Measurements from ENCODE around the gene ARHGAP6.

The ARHGAP6 gene

GRCh38 chrX:11541510-11541909, 124.2 kb downstream of the ARHGAP6 start:
- Histone ChIP-seq H3K27me3 (replicated peaks in 2 of 5; ENCODE audit: control insufficient read depth in 4 of 5, insufficient read depth in 5 of 5, low read length in 4 of 5) (peaks cover 0 to 3% (median 0%) of the 10 kb centered on the region in 5 experiments), H3K36me3 (ENCODE audit: control insufficient read depth in 4 of 4, insufficient read depth in 4 of 4, low read length in 3 of 4) (no peaks in the 10 kb centered on the region), H3K4me1 (ENCODE audit: control extremely low read depth in 1 of 4, control insufficient read depth in 4 of 4, insufficient read depth in 4 of 4, low read length in 3 of 4) (no peaks in the 10 kb centered on the region), H3K27ac (ENCODE audit: insufficient read depth in 1 of 2, low read depth in 1 of 2, low read length in 2 of 2, poor library complexity in 1 of 2, severe bottlenecking in 2 of 2) (no peak overlapping the region), H3K4me3 (ENCODE audit: control insufficient read depth in 1 of 7, extremely low read depth in 1 of 7, insufficient read depth in 4 of 7, low read depth in 2 of 7, low read length in 6 of 7) (no peak overlapping the region), H3K9me3 (ENCODE audit: control extremely low read depth in 1 of 5, control insufficient read depth in 4 of 5, insufficient read depth in 2 of 5, low read depth in 1 of 5, low read length in 4 of 5) (no peaks in the 10 kb centered on the region)
- ChIA-PET CTCF (interaction anchor here (1.2 to 1.4 kb wide), 2 partner anchors 10 to 17 kb away, joined by 3 to 4 read pairs; no protein-coding TSS in a partner anchor), POLR2A (no interaction called here)
- WGBS (ENCODE audit: insufficient coverage), result no CpG with 5 or more reads among the region's 1 CpG
- DNase-seq, result no peak

GRCh38 chrX:11540532-11541377, 125.0 kb downstream of the ARHGAP6 start:
- H3K36me3 ChIP-seq (ENCODE audit: control insufficient read depth in 4 of 4, insufficient read depth in 4 of 4, low read length in 3 of 4), result no peaks in the 10 kb centered on the region
- DNase-seq, result peak in 2 of 3 donors; percentile 16
- WGBS (ENCODE audit: insufficient coverage), result 92% methylated on average over 3 of the region's 4 CpGs
- H3K4me3 ChIP-seq (ENCODE audit: control insufficient read depth in 1 of 7, extremely low read depth in 1 of 7, insufficient read depth in 4 of 7, low read depth in 2 of 7, low read length in 6 of 7), result no peak overlapping the region
- no peaks in the 10 kb centered on the region for H3K4me1 ChIP-seq (ENCODE audit: control extremely low read depth in 1 of 4, control insufficient read depth in 4 of 4, insufficient read depth in 4 of 4, low read length in 3 of 4)
- POLR2A ChIA-PET, result no interaction called here
- peaks cover 0 to 8% (median 0%) of the 10 kb centered on the region in 5 experiments for H3K27me3 ChIP-seq (replicated peaks in 2 of 5; ENCODE audit: control insufficient read depth in 4 of 5, insufficient read depth in 5 of 5, low read length in 4 of 5)
- no peak overlapping the region for H3K27ac ChIP-seq (ENCODE audit: insufficient read depth in 1 of 2, low read depth in 1 of 2, low read length in 2 of 2, poor library complexity in 1 of 2, severe bottlenecking in 2 of 2)
- H3K9me3 ChIP-seq (ENCODE audit: control extremely low read depth in 1 of 5, control insufficient read depth in 4 of 5, insufficient read depth in 2 of 5, low read depth in 1 of 5, low read length in 4 of 5), result no peaks in the 10 kb centered on the region
- CTCF ChIA-PET, result interaction anchor here (1.2 to 1.4 kb wide), 2 partner anchors 9 to 17 kb away, joined by 3 to 4 read pairs; no protein-coding TSS in a partner anchor

DNA sequence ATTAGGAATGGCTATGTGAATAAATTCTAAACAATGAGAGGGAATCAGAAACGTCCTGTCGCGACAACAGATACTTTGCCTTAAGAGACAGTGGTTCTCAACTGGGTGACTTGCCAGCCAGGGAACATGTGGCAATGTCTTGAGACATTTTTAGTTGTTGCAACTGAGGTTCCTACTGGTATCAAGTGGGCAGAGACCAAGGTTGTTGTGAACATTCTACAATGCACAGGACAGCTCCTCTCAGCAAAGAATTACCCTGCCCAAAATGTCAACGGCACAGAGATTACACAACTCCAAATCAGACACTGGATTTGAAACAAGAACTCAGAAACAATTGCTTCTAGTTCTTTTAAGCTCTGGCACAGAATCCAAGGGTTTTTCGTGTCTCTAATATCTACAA, 128.6 kb downstream of the ARHGAP6 start:
- Histone ChIP-seq H3K4me1 (ENCODE audit: control extremely low read depth in 1 of 4, control insufficient read depth in 4 of 4, insufficient read depth in 4 of 4, low read length in 3 of 4) (no peaks in the 10 kb centered on the region), H3K27me3 (replicated peaks in 2 of 5; ENCODE audit: control insufficient read depth in 4 of 5, insufficient read depth in 5 of 5, low read length in 4 of 5) (peaks cover 0 to 5% (median 0%) of the 10 kb centered on the region in 5 experiments), H3K36me3 (ENCODE audit: control insufficient read depth in 4 of 4, insufficient read depth in 4 of 4, low read length in 3 of 4) (no peaks in the 10 kb centered on the region), H3K9me3 (ENCODE audit: control extremely low read depth in 1 of 5, control insufficient read depth in 4 of 5, insufficient read depth in 2 of 5, low read depth in 1 of 5, low read length in 4 of 5) (no peaks in the 10 kb centered on the region), H3K4me3 (ENCODE audit: control insufficient read depth in 1 of 7, extremely low read depth in 1 of 7, insufficient read depth in 4 of 7, low read depth in 2 of 7, low read length in 6 of 7) (no peak overlapping the region), H3K27ac (ENCODE audit: insufficient read depth in 1 of 2, low read depth in 1 of 2, low read length in 2 of 2, poor library complexity in 1 of 2, severe bottlenecking in 2 of 2) (no peak overlapping the region)
- CTCF ChIA-PET, result no interaction called here
- POLR2A ChIA-PET, result no interaction called here
- WGBS (ENCODE audit: insufficient coverage), result 64% methylated on average over 2 of the region's 5 CpGs
- DNase-seq, result no peak

GRCh38 chrX:11535156-11535919, 130.4 kb downstream of the ARHGAP6 start:
- ChIA-PET CTCF (interaction anchor here (0.9 to 1.4 kb wide), 2 partner anchors 235 to 238 kb away, joined by 3 to 6 read pairs; no protein-coding TSS in a partner anchor), POLR2A (no interaction called here)
- no peak for DNase-seq
- H3K4me3 ChIP-seq (ENCODE audit: control insufficient read depth in 1 of 7, extremely low read depth in 1 of 7, insufficient read depth in 4 of 7, low read depth in 2 of 7, low read length in 6 of 7), result no peak overlapping the region
- H3K4me1 ChIP-seq (ENCODE audit: control extremely low read depth in 1 of 4, control insufficient read depth in 4 of 4, insufficient read depth in 4 of 4, low read length in 3 of 4), result no peaks in the 10 kb centered on the region
- H3K9me3 ChIP-seq (ENCODE audit: control extremely low read depth in 1 of 5, control insufficient read depth in 4 of 5, insufficient read depth in 2 of 5, low read depth in 1 of 5, low read length in 4 of 5), result no peaks in the 10 kb centered on the region
- peaks cover 0 to 5% (median 0%) of the 10 kb centered on the region in 5 experiments for H3K27me3 ChIP-seq (replicated peaks in 2 of 5; ENCODE audit: control insufficient read depth in 4 of 5, insufficient read depth in 5 of 5, low read length in 4 of 5)
- WGBS (ENCODE audit: insufficient coverage), result 87% methylated on average over 5 of the region's 5 CpGs
- no peak overlapping the region for H3K27ac ChIP-seq (ENCODE audit: insufficient read depth in 1 of 2, low read depth in 1 of 2, low read length in 2 of 2, poor library complexity in 1 of 2, severe bottlenecking in 2 of 2)
- no peaks in the 10 kb centered on the region for H3K36me3 ChIP-seq (ENCODE audit: control insufficient read depth in 4 of 4, insufficient read depth in 4 of 4, low read length in 3 of 4)

DNA sequence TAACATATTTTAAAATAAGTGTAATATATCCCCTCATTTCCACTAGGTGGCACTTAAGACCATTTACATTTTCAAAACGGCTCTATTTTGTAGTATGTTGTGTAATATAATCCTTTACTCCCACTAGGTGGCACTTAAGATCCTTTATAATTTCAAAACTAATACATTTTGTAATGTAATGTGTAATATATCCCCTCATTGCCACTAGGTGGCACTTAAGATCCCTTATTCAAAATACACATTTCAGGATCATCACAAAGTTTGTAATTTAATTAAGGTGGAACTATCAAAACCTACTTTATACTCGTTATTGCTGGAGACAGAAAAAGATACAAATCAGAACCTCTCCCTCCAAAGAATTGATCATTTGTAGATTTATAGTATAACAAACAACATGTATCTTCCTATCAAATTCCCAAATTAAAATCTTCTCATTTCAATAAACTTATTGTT, 132.5 kb downstream of the ARHGAP6 start:
- no peaks in the 10 kb centered on the region for H3K36me3 ChIP-seq (ENCODE audit: control insufficient read depth in 4 of 4, insufficient read depth in 4 of 4, low read length in 3 of 4)
- no peak overlapping the region for H3K27ac ChIP-seq (ENCODE audit: insufficient read depth in 1 of 2, low read depth in 1 of 2, low read length in 2 of 2, poor library complexity in 1 of 2, severe bottlenecking in 2 of 2)
- no peaks in the 10 kb centered on the region for H3K4me1 ChIP-seq (ENCODE audit: control extremely low read depth in 1 of 4, control insufficient read depth in 4 of 4, insufficient read depth in 4 of 4, low read length in 3 of 4)
- peaks cover 0 to 7% (median 0%) of the 10 kb centered on the region in 5 experiments for H3K27me3 ChIP-seq (replicated peaks in 2 of 5; ENCODE audit: control insufficient read depth in 4 of 5, insufficient read depth in 5 of 5, low read length in 4 of 5)
- no CpG with 5 or more reads among the region's 2 CpGs for WGBS (ENCODE audit: insufficient coverage)
- CTCF ChIA-PET, result no interaction called here
- H3K9me3 ChIP-seq (ENCODE audit: control extremely low read depth in 1 of 5, control insufficient read depth in 4 of 5, insufficient read depth in 2 of 5, low read depth in 1 of 5, low read length in 4 of 5), result no peaks in the 10 kb centered on the region
- POLR2A ChIA-PET, result no interaction called here
- no peak overlapping the region for H3K4me3 ChIP-seq (ENCODE audit: control insufficient read depth in 1 of 7, extremely low read depth in 1 of 7, insufficient read depth in 4 of 7, low read depth in 2 of 7, low read length in 6 of 7)
- DNase-seq, result peak; percentile 72 to 92 (median 92)

- ChIA-PET POLR2A (no interaction called here), CTCF (interaction anchor here (0.9 to 2.0 kb wide), 8 partner anchors 9 to 383 kb away, joined by 3 to 6 read pairs (median 4); no protein-coding TSS in a partner anchor)
- no peak for DNase-seq
- Histone ChIP-seq H3K27me3 (replicated peaks in 2 of 5; ENCODE audit: control insufficient read depth in 4 of 5, insufficient read depth in 5 of 5, low read length in 4 of 5) (peaks cover 0 to 7% (median 0%) of the 10 kb centered on the region in 5 experiments), H3K4me3 (ENCODE audit: control insufficient read depth in 1 of 7, extremely low read depth in 1 of 7, insufficient read depth in 4 of 7, low read depth in 2 of 7, low read length in 6 of 7) (no peak overlapping the region), H3K27ac (ENCODE audit: insufficient read depth in 1 of 2, low read depth in 1 of 2, low read length in 2 of 2, poor library complexity in 1 of 2, severe bottlenecking in 2 of 2) (no peak overlapping the region), H3K36me3 (ENCODE audit: control insufficient read depth in 4 of 4, insufficient read depth in 4 of 4, low read length in 3 of 4) (no peaks in the 10 kb centered on the region), H3K4me1 (ENCODE audit: control extremely low read depth in 1 of 4, control insufficient read depth in 4 of 4, insufficient read depth in 4 of 4, low read length in 3 of 4) (no peaks in the 10 kb centered on the region), H3K9me3 (ENCODE audit: control extremely low read depth in 1 of 5, control insufficient read depth in 4 of 5, insufficient read depth in 2 of 5, low read depth in 1 of 5, low read length in 4 of 5) (no peaks in the 10 kb centered on the region)
Observed at GRCh38 chrX:11532291-11533078, 133.2 kb downstream of the ARHGAP6 start.
